HCT116 (cell line): Measurements from ENCODE around the gene AUTS2.

Experiments used
- ATF3 ChIP-seq: IDR thresholded peaks from 2 replicates; pipeline ENCODE4 v1.6.1; 2012
- EZH2 ChIP-seq: fragments of 200-600 bp; sonication (generic); IDR thresholded peaks from 2 replicates; pipeline ENCODE4 v1.6.1; 2017; ENCODE audit warnings: antibody characterized with exemption, mixed run types
- EZH2phosphoT487 ChIP-seq: fragments of 200-600 bp; IDR thresholded peaks from 2 replicates; pipeline ENCODE4 v1.6.1; 2018; ENCODE audit warnings: antibody characterized with exemption, borderline replicate concordance
- JUND ChIP-seq: IDR thresholded peaks from 2 replicates; pipeline ENCODE4 v1.6.1; 2012
- POLR2AphosphoS5 ChIP-seq: IDR thresholded peaks from 2 replicates; pipeline ENCODE4 v1.6.1; 2011; ENCODE audit warnings: mild to moderate bottlenecking, low read depth, low read length, moderate library complexity
- SRF ChIP-seq: IDR thresholded peaks from 2 replicates; pipeline ENCODE4 v1.6.1; 2012; ENCODE audit warnings: low read depth
- TCF7L2 ChIP-seq: IDR thresholded peaks from 2 replicates; pipeline ENCODE4 v1.7.0; 2011; ENCODE audit warnings: borderline replicate concordance, inconsistent platforms; ENCODE audit not compliant: insufficient read depth, insufficient read length; ENCODE audit errors: extremely low read depth
- ZNF274 ChIP-seq: fragments of 200-500 bp; sonication (Bioruptor generic); IDR thresholded peaks from 2 replicates; pipeline ENCODE4 v1.6.1; 2014; ENCODE audit warnings: mild to moderate bottlenecking, low read depth, low read length, inconsistent platforms
- TF ChIP-seq, protein P1 (sequence below), 3 experiments: fragments of 200-600 bp in 1 of 3; sonication (generic) in 1 of 3; IDR thresholded peaks in 2 of 3; conservative IDR thresholded peaks in 1 of 3; 2 replicates each; pipeline ENCODE4 v1.5.1; 2012 to 2017; ENCODE audit warnings: low read depth in 2 of 3, low read length in 2 of 3, antibody characterized with exemption in 1 of 3, borderline replicate concordance in 1 of 3, control low read depth in 1 of 3, mild to moderate bottlenecking in 1 of 3, mixed read lengths in 1 of 3, mixed run types in 1 of 3, moderate library complexity in 1 of 3; ENCODE audit not compliant: insufficient read depth in 1 of 3

- TF ChIP-seq ZNF274 (no peak), ATF3 (no peak), TCF7L2 (no peak), SRF (no peak), EZH2 (no peak), JUND (no peak), POLR2AphosphoS5 (no peak), EZH2phosphoT487 (no peak)
- TF ChIP-seq, protein P1, sequence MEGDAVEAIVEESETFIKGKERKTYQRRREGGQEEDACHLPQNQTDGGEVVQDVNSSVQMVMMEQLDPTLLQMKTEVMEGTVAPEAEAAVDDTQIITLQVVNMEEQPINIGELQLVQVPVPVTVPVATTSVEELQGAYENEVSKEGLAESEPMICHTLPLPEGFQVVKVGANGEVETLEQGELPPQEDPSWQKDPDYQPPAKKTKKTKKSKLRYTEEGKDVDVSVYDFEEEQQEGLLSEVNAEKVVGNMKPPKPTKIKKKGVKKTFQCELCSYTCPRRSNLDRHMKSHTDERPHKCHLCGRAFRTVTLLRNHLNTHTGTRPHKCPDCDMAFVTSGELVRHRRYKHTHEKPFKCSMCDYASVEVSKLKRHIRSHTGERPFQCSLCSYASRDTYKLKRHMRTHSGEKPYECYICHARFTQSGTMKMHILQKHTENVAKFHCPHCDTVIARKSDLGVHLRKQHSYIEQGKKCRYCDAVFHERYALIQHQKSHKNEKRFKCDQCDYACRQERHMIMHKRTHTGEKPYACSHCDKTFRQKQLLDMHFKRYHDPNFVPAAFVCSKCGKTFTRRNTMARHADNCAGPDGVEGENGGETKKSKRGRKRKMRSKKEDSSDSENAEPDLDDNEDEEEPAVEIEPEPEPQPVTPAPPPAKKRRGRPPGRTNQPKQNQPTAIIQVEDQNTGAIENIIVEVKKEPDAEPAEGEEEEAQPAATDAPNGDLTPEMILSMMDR (IDR thresholded peaks at IDR 0.05 in 2 of 3, conservative IDR thresholded peaks at IDR 0.05 in 1 of 3; ENCODE audit: borderline replicate concordance in 1 of 3, insufficient read depth in 1 of 3, low read depth in 2 of 3, low read length in 2 of 3), result no peak
Observed at GRCh38 chr7:69732203-69732602, 133.9 kb downstream of the AUTS2 start.
